ENCODE results near the gene ARHGAP32. TPM values are rescaled to one million over a fixed set of nuclear protein-coding genes. Genes with fewer than 3 reads are reported as not detected.

The ARHGAP32 gene
- total and polyA plus RNA-seq, 4 experiments from 2014 or later = 0.18 to 9.6 (median 3.9) TPM

DNA sequence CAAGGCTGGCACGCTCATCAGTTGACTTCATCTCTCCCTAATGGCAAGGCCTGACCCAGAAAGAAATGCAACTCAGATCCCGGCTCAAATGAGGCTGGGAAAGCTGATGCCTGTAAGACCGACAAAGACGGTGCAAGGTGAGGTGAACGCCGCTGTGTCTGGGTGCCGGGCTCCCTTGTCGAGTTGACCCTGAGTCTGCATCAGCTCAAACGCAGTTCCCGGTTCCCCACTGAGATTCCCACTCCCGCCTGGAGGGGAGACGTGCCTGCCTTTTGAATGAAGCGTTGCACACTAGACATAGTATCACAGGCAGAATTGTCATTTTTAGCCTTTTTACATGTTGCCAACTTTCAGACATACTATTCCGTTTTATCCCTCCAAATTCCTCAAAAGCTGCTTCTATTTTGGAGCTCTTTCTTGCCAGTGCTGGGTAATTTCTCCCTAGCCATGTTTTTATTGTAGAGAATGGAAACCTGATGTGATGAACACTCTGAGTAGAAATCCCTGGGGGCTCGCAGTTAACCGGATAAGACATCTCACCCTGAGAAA is 248.6 kb downstream of the ARHGAP32 start:
- H3K9me3 Mint-ChIP-seq = no peaks in the 10 kb centered on the region
- H3K27me3 Mint-ChIP-seq = peaks cover 12 to 17% of the 10 kb centered on the region in 2 donors
- Histone ChIP-seq H3K4me1 (ENCODE audit: insufficient read depth, low read length) (no peaks in the 10 kb centered on the region), H3K27ac (ENCODE audit: low read depth, low read length) (no peak overlapping the region), H3K4me3 (ENCODE audit: low read length in 2 of 2) (no peak overlapping the region), H3K36me3 (ENCODE audit: insufficient read depth, low read length) (no peaks in the 10 kb centered on the region), H3K27me3 (ENCODE audit: insufficient read depth, low read length) (no peaks in the 10 kb centered on the region), H3K9me3 (ENCODE audit: control insufficient read depth in 1 of 2, low read length in 2 of 2) (no peaks in the 10 kb centered on the region)
- intact Hi-C loops (cut with micrococcal nuclease) = no loop called here
- ChIA-PET POLR2A (ENCODE audit: partially characterized antibody) (no interaction called here), CTCF (ENCODE audit: partially characterized antibody) (interaction anchor here (1.0 to 1.6 kb wide), 3 partner anchors 13 to 1100 kb away, joined by 3 to 8 read pairs (median 4); no protein-coding TSS in a partner anchor)
- H3K4me3 Mint-ChIP-seq = no peak overlapping the region
- no peak for DNase-seq
- no peaks in the 10 kb centered on the region for H3K36me3 Mint-ChIP-seq
- no peaks in the 10 kb centered on the region for H3K4me1 Mint-ChIP-seq
- no peak overlapping the region for H3K27ac Mint-ChIP-seq

DNA sequence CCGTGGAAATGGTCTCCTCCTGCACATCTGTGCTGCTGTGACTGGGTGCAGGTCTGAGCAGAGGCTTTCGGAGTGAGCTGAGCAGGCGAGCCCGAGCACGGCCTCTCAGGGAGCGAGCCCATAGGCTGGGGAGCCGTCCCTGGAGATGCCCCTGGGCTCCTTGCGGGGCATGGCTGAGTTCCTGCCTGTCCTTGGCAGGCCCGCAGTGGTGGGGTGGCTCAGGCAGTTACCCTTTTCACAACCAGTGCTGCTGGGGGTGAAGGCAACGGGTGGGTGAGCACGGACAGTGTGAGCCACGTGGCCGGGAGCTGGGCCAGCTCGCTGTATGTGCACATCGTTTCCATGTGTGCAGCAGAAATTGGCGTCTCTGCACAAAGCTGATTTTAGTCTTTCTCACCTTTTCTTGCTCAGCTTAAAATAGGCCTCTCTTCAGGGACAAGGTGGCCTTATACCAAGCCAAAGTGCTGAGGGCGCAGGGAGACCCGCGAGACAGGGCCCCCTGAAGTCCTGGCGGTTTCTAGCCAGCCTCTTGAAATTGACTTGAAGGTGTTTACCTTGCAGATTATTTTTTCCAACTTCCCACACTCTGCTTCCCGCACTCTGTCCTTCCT is 249.2 kb downstream of the ARHGAP32 start, which contains the start of gene TP53AIP1:
TP53AIP1 (minus strand) TSS at position 55 of the 611 bp plus-strand sequence. CDS start 5,053 bp downstream, outside the sequence.
- no peak within 1 kb of the TSS for H3K27ac Mint-ChIP-seq
- CTCF ChIA-PET (ENCODE audit: partially characterized antibody) = interaction anchor here (1.0 to 1.6 kb wide), 2 partner anchors 14 to 771 kb away, joined by 4 to 8 read pairs; no protein-coding TSS in a partner anchor
- H3K27ac ChIP-seq (ENCODE audit: low read depth, low read length) = no peak within 1 kb of the TSS

GRCh38 chr11:128942272-128942612 is 249.9 kb downstream of the ARHGAP32 start:
- no peaks in the 10 kb centered on the region for H3K27me3 ChIP-seq (ENCODE audit: insufficient read depth, low read length)
- no peak for DNase-seq
- H3K9me3 ChIP-seq (ENCODE audit: control insufficient read depth in 1 of 2, low read length in 2 of 2) = no peaks in the 10 kb centered on the region
- Mint-ChIP-seq H3K27me3 (peaks cover 11 to 12% of the 10 kb centered on the region in 2 donors), H3K9me3 (no peaks in the 10 kb centered on the region), H3K4me3 (no peak overlapping the region), H3K4me1 (no peaks in the 10 kb centered on the region), H3K36me3 (no peaks in the 10 kb centered on the region), H3K27ac (no peak overlapping the region)
- no peaks in the 10 kb centered on the region for H3K4me1 ChIP-seq (ENCODE audit: insufficient read depth, low read length)
- CTCF ChIA-PET (ENCODE audit: partially characterized antibody) = interaction anchor here (0.9 kb wide), 1 partner anchor 15 kb away, joined by 3 read pairs; no protein-coding TSS in a partner anchor
- H3K36me3 ChIP-seq (ENCODE audit: insufficient read depth, low read length) = no peaks in the 10 kb centered on the region
- intact Hi-C loops (cut with micrococcal nuclease) = no loop called here
- no peak overlapping the region for H3K27ac ChIP-seq (ENCODE audit: low read depth, low read length)
- POLR2A ChIA-PET (ENCODE audit: partially characterized antibody) = no interaction called here
- no peak overlapping the region for H3K4me3 ChIP-seq (ENCODE audit: low read length in 2 of 2)

More for the DNA sequence above, 249.2 kb downstream of the ARHGAP32 start, which contains the start of gene TP53AIP1:
- intact Hi-C loops (cut with micrococcal nuclease) = no loop called here
- Mint-ChIP-seq H3K4me3 (no peak within 1 kb of the TSS), H3K36me3 (no peaks in the 10 kb centered on the region), H3K9me3 (no peaks in the 10 kb centered on the region), H3K27me3 (peaks cover 12 to 14% of the 10 kb centered on the region in 2 donors), H3K4me1 (no peaks in the 10 kb centered on the region)
- no peak for DNase-seq
- Histone ChIP-seq H3K4me1 (ENCODE audit: insufficient read depth, low read length) (no peaks in the 10 kb centered on the region), H3K36me3 (ENCODE audit: insufficient read depth, low read length) (no peaks in the 10 kb centered on the region), H3K9me3 (ENCODE audit: control insufficient read depth in 1 of 2, low read length in 2 of 2) (no peaks in the 10 kb centered on the region), H3K4me3 (ENCODE audit: low read length in 2 of 2) (no peak within 1 kb of the TSS), H3K27me3 (ENCODE audit: insufficient read depth, low read length) (no peaks in the 10 kb centered on the region)
- POLR2A ChIA-PET (ENCODE audit: partially characterized antibody) = no interaction called here

DNA sequence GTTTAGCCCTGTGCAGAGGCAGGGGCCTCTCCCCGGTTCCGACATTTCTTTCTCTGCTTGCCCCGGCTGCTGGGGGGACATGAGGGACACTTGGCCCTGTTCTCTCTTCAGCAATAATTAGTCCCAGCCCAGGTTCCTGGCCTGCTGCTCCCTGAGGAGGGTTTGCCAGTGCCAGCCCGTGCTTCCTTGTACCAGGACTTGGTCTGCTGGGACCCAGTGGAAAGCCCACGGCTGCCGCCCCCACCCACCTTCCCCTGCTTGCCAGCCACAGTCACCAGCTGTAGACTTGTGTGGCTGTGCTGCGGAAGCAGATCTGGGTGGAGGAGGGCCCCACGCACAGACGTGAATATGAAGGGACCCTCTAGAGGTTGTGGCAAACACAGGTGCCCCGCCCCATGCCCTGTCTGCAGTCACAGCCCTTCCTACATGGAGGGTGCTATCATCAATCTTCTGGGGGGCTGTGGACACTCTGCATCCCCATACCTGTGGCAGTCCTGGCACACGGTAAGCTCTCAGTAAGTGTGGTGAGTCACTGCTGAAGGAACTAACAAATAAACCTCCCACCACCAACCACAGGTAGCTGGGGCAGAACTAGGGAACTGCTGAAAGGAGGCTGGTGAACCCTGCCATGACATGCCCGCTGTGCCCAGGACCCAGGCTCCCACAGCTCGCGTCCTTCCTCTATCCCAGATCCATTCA is 250.4 kb downstream of the ARHGAP32 start:
- Mint-ChIP-seq H3K27ac (no peak overlapping the region), H3K4me1 (no peaks in the 10 kb centered on the region), H3K27me3 (peaks cover 11 to 12% of the 10 kb centered on the region in 2 donors), H3K4me3 (no peak overlapping the region), H3K9me3 (no peaks in the 10 kb centered on the region), H3K36me3 (no peaks in the 10 kb centered on the region)
- Histone ChIP-seq H3K9me3 (ENCODE audit: control insufficient read depth in 1 of 2, low read length in 2 of 2) (no peaks in the 10 kb centered on the region), H3K36me3 (ENCODE audit: insufficient read depth, low read length) (no peaks in the 10 kb centered on the region), H3K27ac (ENCODE audit: low read depth, low read length) (no peak overlapping the region), H3K27me3 (ENCODE audit: insufficient read depth, low read length) (no peaks in the 10 kb centered on the region), H3K4me3 (ENCODE audit: low read length in 2 of 2) (no peak overlapping the region), H3K4me1 (ENCODE audit: insufficient read depth, low read length) (no peaks in the 10 kb centered on the region)
- DNase-seq = no peak
- ChIA-PET POLR2A (ENCODE audit: partially characterized antibody) (no interaction called here), CTCF (ENCODE audit: partially characterized antibody) (interaction anchor here (0.9 to 1.2 kb wide), 2 partner anchors 15 kb away, joined by 3 read pairs; no protein-coding TSS in a partner anchor)
- intact Hi-C loops (cut with micrococcal nuclease) = no loop called here

- H3K4me3 Mint-ChIP-seq = no peak overlapping the region
- CTCF ChIA-PET (ENCODE audit: partially characterized antibody) = interaction anchor here (1.2 kb wide), 1 partner anchor 15 kb away, joined by 3 read pairs; no protein-coding TSS in a partner anchor
- no peaks in the 10 kb centered on the region for H3K4me1 ChIP-seq (ENCODE audit: insufficient read depth, low read length)
These were observed 251.0 kb downstream of the ARHGAP32 start for GRCh38 chr11:128941110-128941509.

GRCh38 chr11:128940603-128941002 is 251.5 kb downstream of the ARHGAP32 start:
- ChIA-PET POLR2A (ENCODE audit: partially characterized antibody) (no interaction called here), CTCF (ENCODE audit: partially characterized antibody) (interaction anchor here (1.2 kb wide), 1 partner anchor 16 kb away, joined by 3 read pairs; no protein-coding TSS in a partner anchor)
- no peak overlapping the region for H3K27ac Mint-ChIP-seq
- Histone ChIP-seq H3K9me3 (ENCODE audit: control insufficient read depth in 1 of 2, low read length in 2 of 2) (no peaks in the 10 kb centered on the region), H3K4me3 (ENCODE audit: low read length in 2 of 2) (no peak overlapping the region), H3K27ac (ENCODE audit: low read depth, low read length) (no peak overlapping the region), H3K27me3 (ENCODE audit: insufficient read depth, low read length) (no peaks in the 10 kb centered on the region), H3K36me3 (ENCODE audit: insufficient read depth, low read length) (no peaks in the 10 kb centered on the region), H3K4me1 (ENCODE audit: insufficient read depth, low read length) (no peaks in the 10 kb centered on the region)
- no peak for DNase-seq
- peaks cover 9 to 10% of the 10 kb centered on the region in 2 donors for H3K27me3 Mint-ChIP-seq
- intact Hi-C loops (cut with micrococcal nuclease) = no loop called here
- no peaks in the 10 kb centered on the region for H3K4me1 Mint-ChIP-seq
- no peaks in the 10 kb centered on the region for H3K9me3 Mint-ChIP-seq
- H3K36me3 Mint-ChIP-seq = no peaks in the 10 kb centered on the region
- H3K4me3 Mint-ChIP-seq = no peak overlapping the region

More at GRCh38 chr11:128941110-128941509, 251.0 kb downstream of the ARHGAP32 start:
- Mint-ChIP-seq H3K27me3 (peaks cover 11% of the 10 kb centered on the region in 2 donors), H3K9me3 (no peaks in the 10 kb centered on the region), H3K27ac (no peak overlapping the region), H3K36me3 (no peaks in the 10 kb centered on the region), H3K4me1 (no peaks in the 10 kb centered on the region)
- Histone ChIP-seq H3K4me3 (ENCODE audit: low read length in 2 of 2) (no peak overlapping the region), H3K36me3 (ENCODE audit: insufficient read depth, low read length) (no peaks in the 10 kb centered on the region), H3K27me3 (ENCODE audit: insufficient read depth, low read length) (no peaks in the 10 kb centered on the region), H3K9me3 (ENCODE audit: control insufficient read depth in 1 of 2, low read length in 2 of 2) (no peaks in the 10 kb centered on the region), H3K27ac (ENCODE audit: low read depth, low read length) (no peak overlapping the region)
- intact Hi-C loops (cut with micrococcal nuclease) = no loop called here
- no peak for DNase-seq
- POLR2A ChIA-PET (ENCODE audit: partially characterized antibody) = no interaction called here

GRCh38 chr11:128940156-128940555 is 252.0 kb downstream of the ARHGAP32 start:
- POLR2A ChIA-PET (ENCODE audit: partially characterized antibody) = no interaction called here
- H3K36me3 ChIP-seq (ENCODE audit: insufficient read depth, low read length) = no peaks in the 10 kb centered on the region
- no peak overlapping the region for H3K4me3 ChIP-seq (ENCODE audit: low read length in 2 of 2)
- Mint-ChIP-seq H3K9me3 (no peaks in the 10 kb centered on the region), H3K36me3 (no peaks in the 10 kb centered on the region), H3K27ac (no peak overlapping the region), H3K4me3 (no peak overlapping the region), H3K4me1 (no peaks in the 10 kb centered on the region), H3K27me3 (peaks cover 5 to 7% of the 10 kb centered on the region in 2 donors)
- CTCF ChIA-PET (ENCODE audit: partially characterized antibody) = interaction anchor here (1.2 kb wide), 1 partner anchor 16 kb away, joined by 3 read pairs; no protein-coding TSS in a partner anchor
- no peak overlapping the region for H3K27ac ChIP-seq (ENCODE audit: low read depth, low read length)
- H3K4me1 ChIP-seq (ENCODE audit: insufficient read depth, low read length) = no peaks in the 10 kb centered on the region
- intact Hi-C loops (cut with micrococcal nuclease) = no loop called here
- no peaks in the 10 kb centered on the region for H3K9me3 ChIP-seq (ENCODE audit: control insufficient read depth in 1 of 2, low read length in 2 of 2)
- no peak for DNase-seq
- H3K27me3 ChIP-seq (ENCODE audit: insufficient read depth, low read length) = no peaks in the 10 kb centered on the region

All from CD4-positive, alpha-beta memory T cell (primary cell).